Natural killer cell treated with Interleukin-12 subunit alpha and Interleukin-12 subunit beta and Interleukin-15 and Interleukin-18, amount 100 ng/mL, for 72 hours (primary cell): ENCODE results near the gene TSC2. TPM values are rescaled to one million over a fixed set of nuclear protein-coding genes. Genes with fewer than 3 reads are reported as not detected.
A peak's percentile ranks its signal among the peaks of the same experiment; 100 is the strongest.

Experiments
- ATAC-seq, 2 donors: fragments of 150-1000 bp; cut with Tn5 transposase in 1 of 2; sonication (Bioruptor Pico), chemical (Tn5 transposase) in 1 of 2; 2 replicates each; pipeline ENCODE4 v1.10.0; 2021
- DNase-seq: peaks from one replicate; pipeline ENCODE4 v3.0.0; 2022; ENCODE audit warnings: low spot score
- H3K27ac Mint-ChIP-seq, 2 donors: 1 replicate in 1 of 2; 2 replicates in 1 of 2; pipeline ENCODE4 v1.8.0; 2022; ENCODE audit warnings: mixed read lengths in 2 of 2, mild to moderate bottlenecking in 1 of 2, moderate library complexity in 1 of 2
- H3K27me3 Mint-ChIP-seq, 2 donors: 1 replicate in 1 of 2; 2 replicates in 1 of 2; pipeline ENCODE4 v1.8.0; 2022; ENCODE audit warnings: mixed read lengths in 2 of 2
- H3K36me3 Mint-ChIP-seq: one replicate; pipeline ENCODE4 v1.8.0; 2022; ENCODE audit warnings: mixed read lengths
- H3K4me1 Mint-ChIP-seq, 2 donors: 1 replicate in 1 of 2; 2 replicates in 1 of 2; pipeline ENCODE4 v1.8.0; 2022; ENCODE audit warnings: low read depth in 2 of 2, mixed read lengths in 2 of 2, mild to moderate bottlenecking in 1 of 2
- H3K4me3 Mint-ChIP-seq: one replicate; pipeline ENCODE4 v1.8.0; 2022; ENCODE audit warnings: mixed read lengths
- H3K9me3 Mint-ChIP-seq: 2 replicates; pipeline ENCODE4 v1.8.0; 2022; ENCODE audit warnings: mixed read lengths
- total RNA-seq, 2 donors: library from RNA; stranded (reverse); gene quantifications; one replicate each; pipeline ENCODE4 v1.2.3, GENCODE V29; 2022

Gene TSC2
- total RNA-seq, 2 donors from 2014 or later: 106 to 155 TPM

GRCh38 chr16:2039274-2040031 is 8.3 kb upstream of the TSC2 start:
- Mint-ChIP-seq H3K4me3 (no peak overlapping the region), H3K27ac (no peak overlapping the region), H3K36me3 (no peaks in the 10 kb centered on the region), H3K9me3 (no peaks in the 10 kb centered on the region), H3K27me3 (no peaks in the 10 kb centered on the region), H3K4me1 (no peaks in the 10 kb centered on the region)
- DNase-seq (no peak), ATAC-seq (no peak)

DNA sequence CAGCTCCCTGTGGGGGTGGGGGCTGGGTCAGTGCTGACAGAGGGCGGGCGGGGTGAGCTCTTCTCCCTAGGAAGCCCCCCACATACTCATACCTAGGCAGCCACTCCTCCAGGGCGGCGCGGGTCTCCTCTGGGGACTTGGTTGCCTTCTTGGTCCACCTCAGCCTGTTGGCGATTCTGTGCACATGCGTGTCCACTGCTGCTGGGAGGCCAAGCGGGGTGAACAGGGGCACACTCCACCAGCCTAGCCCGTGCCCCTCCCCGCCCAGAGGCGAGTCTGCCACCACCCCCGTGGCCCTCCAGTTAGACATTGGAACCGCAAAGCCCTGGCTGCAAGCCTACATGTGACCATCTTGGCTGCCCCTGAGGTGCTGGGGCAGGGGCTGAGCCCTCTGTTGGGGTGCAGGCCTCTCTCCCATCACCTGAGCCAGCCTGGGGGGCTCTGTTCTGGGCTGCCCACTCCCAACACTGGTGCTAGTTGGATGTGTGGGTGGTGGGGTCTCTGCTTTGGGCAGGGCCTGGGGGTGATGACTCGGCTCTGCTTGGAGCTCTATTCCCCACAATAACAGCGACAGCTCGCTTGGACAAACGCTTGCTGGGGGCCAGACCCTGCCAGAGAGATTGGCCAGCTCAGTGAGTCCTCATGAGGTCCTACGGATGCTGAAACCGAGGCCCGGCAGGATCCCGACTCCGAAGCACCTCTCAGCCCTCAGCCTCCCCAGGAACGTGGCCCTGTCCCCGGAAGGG is 7.6 kb upstream of the TSC2 start:
- no peak for ATAC-seq
- H3K4me1 Mint-ChIP-seq: no peaks in the 10 kb centered on the region
- DNase-seq: no peak
- no peak overlapping the region for H3K27ac Mint-ChIP-seq
- no peaks in the 10 kb centered on the region for H3K27me3 Mint-ChIP-seq
- H3K36me3 Mint-ChIP-seq: no peaks in the 10 kb centered on the region
- H3K4me3 Mint-ChIP-seq: no peak overlapping the region
- no peaks in the 10 kb centered on the region for H3K9me3 Mint-ChIP-seq

DNA sequence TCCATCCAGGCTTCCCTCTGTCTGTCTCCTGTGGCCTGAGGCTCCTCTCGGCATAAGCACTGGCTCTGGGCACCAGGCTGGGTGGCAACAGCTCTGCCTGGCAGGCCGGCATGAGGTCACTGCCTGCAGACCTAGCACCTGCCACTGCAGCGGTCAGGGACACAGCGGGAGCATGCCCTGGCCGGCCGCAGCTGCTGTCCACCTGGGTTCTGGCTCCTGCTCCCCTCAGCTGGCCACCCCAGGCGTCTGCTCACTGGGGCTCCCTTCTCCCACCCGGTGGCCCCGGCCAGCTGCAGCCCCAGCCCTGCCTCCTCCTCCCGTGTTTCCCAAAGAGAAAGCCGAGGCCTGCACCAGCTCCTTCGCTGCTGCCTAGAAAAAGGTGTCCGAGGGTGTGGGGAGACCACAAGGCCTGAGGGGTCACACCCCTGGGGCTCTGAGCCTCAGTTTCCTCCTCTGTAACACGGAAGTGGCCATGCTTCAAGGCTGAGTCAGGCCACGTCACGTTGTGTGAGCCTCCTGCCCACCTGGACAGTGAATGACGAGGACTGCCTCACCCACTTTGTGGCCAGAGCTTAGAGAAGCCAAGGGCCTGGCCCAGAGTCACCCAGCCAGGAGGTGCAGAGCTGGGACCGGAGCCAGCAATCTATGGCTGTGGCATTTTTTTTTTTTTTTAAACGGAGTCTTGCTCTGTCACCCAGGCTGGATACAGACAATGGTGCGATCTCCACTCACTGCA is 6.8 kb upstream of the TSC2 start:
- Mint-ChIP-seq H3K4me1 (no peaks in the 10 kb centered on the region), H3K4me3 (no peak overlapping the region), H3K36me3 (no peaks in the 10 kb centered on the region), H3K9me3 (no peaks in the 10 kb centered on the region), H3K27me3 (no peaks in the 10 kb centered on the region), H3K27ac (no peak overlapping the region)
- DNase-seq: no peak
- ATAC-seq: no peak

- no peak for DNase-seq
- no peaks in the 10 kb centered on the region for H3K27me3 Mint-ChIP-seq
- no peak overlapping the region for H3K27ac Mint-ChIP-seq
- H3K9me3 Mint-ChIP-seq: no peaks in the 10 kb centered on the region
- H3K4me3 Mint-ChIP-seq: no peak overlapping the region
- H3K4me1 Mint-ChIP-seq: peaks cover 5 to 6% of the 10 kb centered on the region in 2 donors
- ATAC-seq: no peak
- no peaks in the 10 kb centered on the region for H3K36me3 Mint-ChIP-seq
Measured at GRCh38 chr16:2042171-2042985, 5.4 kb upstream of the TSC2 start.

DNA sequence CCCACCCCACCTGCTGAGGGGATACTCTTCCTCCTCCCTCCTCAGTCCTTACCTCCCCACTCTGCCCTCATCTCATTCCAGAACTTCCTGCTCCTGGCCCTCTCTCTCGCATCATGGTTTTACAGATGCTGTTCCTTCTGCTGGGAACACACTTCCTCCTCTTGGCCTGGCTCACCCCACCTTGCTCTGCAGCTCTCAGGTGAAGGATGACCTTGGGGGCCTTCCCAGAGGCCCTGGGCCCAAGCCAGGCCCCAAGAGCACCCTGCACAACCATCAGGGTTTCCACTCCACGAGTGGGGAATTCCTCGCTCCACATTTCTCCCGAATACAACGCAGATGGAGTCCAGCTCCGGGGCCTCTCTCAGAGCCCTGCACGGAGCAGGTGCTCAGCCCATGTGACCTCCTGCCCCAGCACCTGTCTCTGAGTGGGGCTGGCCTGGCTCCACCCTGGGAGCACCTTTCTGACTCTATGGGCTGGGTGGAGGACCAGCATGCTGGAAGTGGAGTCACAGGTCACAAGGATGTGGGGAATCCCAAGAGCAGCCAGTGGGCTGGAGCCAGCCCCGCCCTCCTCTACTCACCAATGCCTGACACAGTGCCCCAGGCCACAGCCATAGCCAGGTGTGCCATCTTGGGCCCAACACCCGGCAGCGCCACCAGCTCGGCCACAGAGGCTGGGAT is 4.7 kb upstream of the TSC2 start:
- H3K27ac Mint-ChIP-seq: no peak overlapping the region
- peaks cover 5 to 6% of the 10 kb centered on the region in 2 donors for H3K4me1 Mint-ChIP-seq
- DNase-seq: no peak
- ATAC-seq: no peak
- H3K36me3 Mint-ChIP-seq: no peaks in the 10 kb centered on the region
- no peaks in the 10 kb centered on the region for H3K9me3 Mint-ChIP-seq
- H3K27me3 Mint-ChIP-seq: no peaks in the 10 kb centered on the region
- H3K4me3 Mint-ChIP-seq: no peak overlapping the region

GRCh38 chr16:2043667-2044451 is 3.9 kb upstream of the TSC2 start:
- Mint-ChIP-seq H3K36me3 (no peaks in the 10 kb centered on the region), H3K4me1 (peaks cover 11 to 13% of the 10 kb centered on the region in 2 donors), H3K27ac (no peak overlapping the region), H3K4me3 (no peak overlapping the region), H3K9me3 (no peaks in the 10 kb centered on the region), H3K27me3 (no peaks in the 10 kb centered on the region)
- ATAC-seq (no peak), DNase-seq (no peak)

GRCh38 chr16:2044541-2044940 is 3.2 kb upstream of the TSC2 start:
- ATAC-seq: no peak
- H3K27ac Mint-ChIP-seq: no peak overlapping the region

GRCh38 chr16:2045965-2046892 is 1.6 kb upstream of the TSC2 start:
- H3K27ac Mint-ChIP-seq: no peak overlapping the region
- ATAC-seq (no peak), DNase-seq (no peak)
- H3K36me3 Mint-ChIP-seq: no peaks in the 10 kb centered on the region
- peak overlapping the region; percentile 89 for H3K4me3 Mint-ChIP-seq
- no peaks in the 10 kb centered on the region for H3K9me3 Mint-ChIP-seq
- H3K4me1 Mint-ChIP-seq: peaks cover 11 to 13% of the 10 kb centered on the region in 2 donors
- H3K27me3 Mint-ChIP-seq: no peaks in the 10 kb centered on the region

More at GRCh38 chr16:2044541-2044940, 3.2 kb upstream of the TSC2 start:
- DNase-seq: no peak
- no peaks in the 10 kb centered on the region for H3K36me3 Mint-ChIP-seq
- no peaks in the 10 kb centered on the region for H3K27me3 Mint-ChIP-seq
- peaks cover 11 to 13% of the 10 kb centered on the region in 2 donors for H3K4me1 Mint-ChIP-seq
- no peak overlapping the region for H3K4me3 Mint-ChIP-seq
- no peaks in the 10 kb centered on the region for H3K9me3 Mint-ChIP-seq

GRCh38 chr16:2046893-2047329 is 874 bp upstream of the TSC2 start:
- ATAC-seq (no peak), DNase-seq (no peak)
- no peaks in the 10 kb centered on the region for H3K36me3 Mint-ChIP-seq
- H3K27me3 Mint-ChIP-seq: no peaks in the 10 kb centered on the region
- no peaks in the 10 kb centered on the region for H3K9me3 Mint-ChIP-seq
- peak overlapping the region in 1 of 2 donors; percentile 66 for H3K27ac Mint-ChIP-seq
- peak overlapping the region; percentile 89 for H3K4me3 Mint-ChIP-seq
- peaks cover 11 to 13% of the 10 kb centered on the region in 2 donors for H3K4me1 Mint-ChIP-seq

DNA sequence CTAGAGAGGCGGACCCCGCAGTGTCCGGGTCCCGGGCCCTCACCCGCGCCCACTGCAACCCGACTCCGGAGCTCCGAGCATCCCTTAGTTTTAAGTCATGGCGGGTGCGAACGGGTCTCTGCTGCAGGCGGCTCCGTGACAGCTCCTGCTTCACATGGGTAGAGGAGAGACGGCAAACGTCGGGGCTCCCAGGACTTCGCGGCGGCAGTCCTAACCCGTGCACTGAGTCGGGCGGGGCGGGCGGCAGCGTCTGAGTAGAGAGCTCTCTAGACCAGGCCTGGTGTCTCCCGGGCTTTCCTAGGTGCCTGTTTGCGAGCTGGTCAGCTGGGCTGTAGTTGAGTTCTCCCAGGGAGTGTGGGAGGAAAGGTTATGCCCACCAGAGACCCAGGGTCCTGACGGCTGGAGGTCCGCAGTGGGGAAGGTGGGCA is 345 bp downstream of the TSC2 start:
- peak overlapping the region in 1 of 2 donors; percentile 75 for H3K27ac Mint-ChIP-seq
- DNase-seq: no peak

GRCh38 chr16:2053211-2053610 is 5.4 kb downstream of the TSC2 start:
- Mint-ChIP-seq H3K4me1 (peaks cover 7 to 8% of the 10 kb centered on the region in 2 donors), H3K4me3 (no peak overlapping the region), H3K36me3 (no peaks in the 10 kb centered on the region), H3K27me3 (no peaks in the 10 kb centered on the region), H3K27ac (no peak overlapping the region), H3K9me3 (no peaks in the 10 kb centered on the region)
- peak in 1 of 2 donors; percentile 21 for ATAC-seq
- DNase-seq: no peak

More for the DNA sequence above, 345 bp downstream of the TSC2 start:
- ATAC-seq: peak in 1 of 2 donors; percentile 37
- Mint-ChIP-seq H3K27me3 (no peaks in the 10 kb centered on the region), H3K9me3 (no peaks in the 10 kb centered on the region), H3K4me1 (peaks cover 11 to 13% of the 10 kb centered on the region in 2 donors), H3K36me3 (no peaks in the 10 kb centered on the region), H3K4me3 (peak overlapping the region; percentile 89)
